HepG2 (cell line): ENCODE results near the gene NDC1. TPM values are rescaled to one million over a fixed set of nuclear protein-coding genes. Genes with fewer than 3 reads are reported as not detected.

Experiments
- ATAC-seq: fragments of 200-7000 bp; cut with Tn5 transposase; 3 replicates; pipeline ENCODE4 v1.9.1; 2020; ENCODE audit warnings: mild to moderate bottlenecking, moderate library complexity
- BruUV-seq: library from RNA; stranded (reverse); fragments of 400-500 nt; replicated peaks from 2 replicates; lab custom pipeline; 2021; lab: Mats Ljungman, UMichigan
- CTCF ChIA-PET: fragments of 300-600 bp; formaldehyde crosslinking; extraction: SDS; loops from one replicate; lab custom pipeline; 2021; ENCODE audit warnings: low total read pairs, inconsistent platforms, low intra/inter-chr PET ratio; lab: Yijun Ruan, JAX
- POLR2A ChIA-PET: fragments of 350-600 bp; sonication (Branson Sonifier 250); formaldehyde crosslinking; loops from one replicate; lab custom pipeline; 2020; ENCODE audit warnings: antibody characterized with exemption, inconsistent platforms; lab: Yijun Ruan, JAX
- DNase-seq: peaks from one replicate; pipeline ENCODE4 v3.0.0-alpha.2; 2015; ENCODE audit warnings: low spot score
- FAIRE-seq: peaks from 3 replicates; lab custom pipeline; 2011; peaks lifted over from hg19 to GRCh38; lab: Jason Lieb, UNC
- H2AFZ ChIP-seq: one replicate; pipeline ENCODE4 v1.6.1; 2011; ENCODE audit warnings: low read length, inconsistent platforms
- H3K27ac ChIP-seq: fragments of 300-600 bp; 3 replicates; pipeline ENCODE4 v1.8.0; 2011; ENCODE audit warnings: mixed run types, mild to moderate bottlenecking, mixed read lengths, low read length, inconsistent platforms; ENCODE audit not compliant: insufficient read depth; ENCODE audit errors: extremely low read length
- H3K27me3 ChIP-seq, 2 experiments: fragments of 200-600 bp in 1 of 2; 2 replicates in 1 of 2; 3 replicates in 1 of 2; pipeline versions ENCODE4 v1.6.0 to v1.8.0; 2011; ENCODE audit warnings: low read length in 2 of 2, mild to moderate bottlenecking in 2 of 2, moderate library complexity in 2 of 2, inconsistent platforms in 1 of 2; ENCODE audit not compliant: insufficient read depth in 2 of 2, control insufficient read depth in 1 of 2
- H3K36me3 ChIP-seq, 2 experiments: fragments of 200-600 bp in 1 of 2; replicated peaks in 1 of 2; 2 replicates in 1 of 2; 3 replicates in 1 of 2; pipeline versions ENCODE4 v1.5.1 to v1.8.0; 2011; ENCODE audit warnings: low read length in 2 of 2, inconsistent platforms in 1 of 2; ENCODE audit not compliant: insufficient read depth in 2 of 2, control insufficient read depth in 1 of 2
- H3K4me1 ChIP-seq: 2 replicates; pipeline ENCODE4 v1.5.1; 2012; ENCODE audit warnings: low read length, inconsistent platforms; ENCODE audit not compliant: insufficient read depth
- H3K4me2 ChIP-seq: 2 replicates; pipeline ENCODE4 v1.6.0; 2011; ENCODE audit warnings: low read depth, low read length, inconsistent platforms
- H3K4me3 ChIP-seq, 3 experiments: fragments of 200-600 bp in 1 of 3; sonication (generic), shearing (Covaris generic) in 1 of 3; replicated peaks in 1 of 3; 2 replicates each; pipeline ENCODE4 v1.5.1; 2011 to 2016; ENCODE audit warnings: low read length in 3 of 3, inconsistent platforms in 2 of 3, low read depth in 2 of 3, mild to moderate bottlenecking in 2 of 3, control low read depth in 1 of 3, mixed read lengths in 1 of 3; ENCODE audit not compliant: insufficient read depth in 1 of 3
- H3K79me2 ChIP-seq: one replicate; pipeline ENCODE4 v1.6.1; 2011; ENCODE audit warnings: low read length, inconsistent platforms; ENCODE audit not compliant: insufficient read depth
- H3K9ac ChIP-seq: 2 replicates; pipeline ENCODE4 v1.6.0; 2011; ENCODE audit warnings: mild to moderate bottlenecking, low read depth, low read length, inconsistent platforms; ENCODE audit not compliant: insufficient read depth
- H3K9me3 ChIP-seq: 2 replicates; pipeline ENCODE4 v1.5.1; 2012; ENCODE audit warnings: mild to moderate bottlenecking, low read length
- H4K20me1 ChIP-seq: 2 replicates; pipeline ENCODE4 v1.6.0; 2011; ENCODE audit warnings: inconsistent platforms, mild to moderate bottlenecking, low read length, moderate library complexity; ENCODE audit not compliant: insufficient read depth
- CTCF ChIP-seq: sonication (generic); formaldehyde crosslinking; IDR thresholded peaks from 2 replicates; pipeline ENCODE4 v1.5.0; 2020; ENCODE audit warnings: mild to moderate bottlenecking, missing genetic modification reagents, moderate library complexity
- GTF3A ChIP-seq: sonication (generic); formaldehyde crosslinking; conservative IDR thresholded peaks from 2 replicates; pipeline ENCODE4 v1.4.0; 2020; ENCODE audit warnings: mild to moderate bottlenecking, missing genetic modification reagents
- KAT7 ChIP-seq: IDR thresholded peaks from 2 replicates; pipeline ENCODE4 v1.6.1; 2018; ENCODE audit warnings: borderline replicate concordance, missing compliant biosample characterization
- STAG1 ChIP-seq: sonication (generic); formaldehyde crosslinking; IDR thresholded peaks from 2 replicates; pipeline ENCODE4 v1.4.0; 2020; ENCODE audit warnings: missing genetic modification reagents
- ZBTB7A ChIP-seq: sonication (generic); formaldehyde crosslinking; IDR thresholded peaks from 2 replicates; pipeline ENCODE4 v1.8.0; 2022; ENCODE audit warnings: mild to moderate bottlenecking, missing genetic modification reagents
- ZNF496 ChIP-seq: sonication (generic); formaldehyde crosslinking; IDR thresholded peaks from 2 replicates; pipeline ENCODE4 v1.8.1; 2023; ENCODE audit warnings: mild to moderate bottlenecking, moderate library complexity, missing genetic modification reagents; ENCODE audit not compliant: insufficient replicate concordance
- ZNF615 ChIP-seq: sonication (generic); formaldehyde crosslinking; IDR thresholded peaks from 2 replicates; pipeline ENCODE4 v1.5.0; 2020; ENCODE audit warnings: mild to moderate bottlenecking, missing genetic modification reagents, borderline replicate concordance
- WGBS: methylation state at CpG from one replicate; pipeline ENCODE4 v1.1.6; 2017; ENCODE audit warnings: low lambda C conversion rate; 5-methylcytosine and 5-hydroxymethylcytosine counted together
- in situ Hi-C: cut with HindIII; loops from 2 replicates; pipeline ENCODE4 v1.10.0; 2017; ENCODE audit warnings: low pct_unique_long_range_greater_than_20kb; ENCODE audit not compliant: extremely low pct_ligation_motif_present
- intact Hi-C: fragments of 100-400 bp; cut with micrococcal nuclease; formaldehyde crosslinking; loops from one replicate; pipeline ENCODE4 v1.10.0; 2022; ENCODE audit not compliant: unreplicated experiment
- polyA plus RNA-seq, 8 experiments: library from polyadenylated mRNA; depleted of rRNA in 3 of 8; stranded (reverse) in 7 of 8; unstranded in 1 of 8; fragments of >200 nt; fragmentation: Illumina TruSeq in 4 of 8; extraction: Trizol in 4 of 8; gene quantifications; 2 replicates each; pipeline versions ENCODE4 v1.2.1 to v1.2.3, GENCODE V29; 2011 to 2016; ENCODE audit warnings: low read depth in 4 of 8, missing spikeins in 1 of 8, mixed read lengths in 1 of 8; ENCODE audit not compliant: insufficient read depth in 1 of 8
- total RNA-seq, 5 experiments: library from RNA; depleted of rRNA; stranded (reverse); fragments of >200 nt; fragmentation: Illumina TruSeq; extraction: Trizol; gene quantifications; 2 replicates each; pipeline ENCODE4 v1.2.3, GENCODE V29; 2016; ENCODE audit warnings: low read depth in 1 of 5

The NDC1 gene
- total and polyA plus RNA-seq, 2 of the 13 experiments (the other 11 are each of a cell fraction or from before 2014, with no cell fraction given), result 38.1 to 50.9 TPM

- H3K27ac ChIP-seq, result no peak overlapping the region
- CTCF ChIA-PET, result no interaction called here
- WGBS, result 63% methylated on average over 1 of the region's 6 CpGs
- peak; percentile 95 for ATAC-seq
- peak; percentile 38 for TF ChIP-seq CTCF (CRISPR knock-in tag)
- TF ChIP-seq STAG1 (CRISPR knock-in tag), result peak; percentile 33
- TF ChIP-seq KAT7 (CRISPR knock-in tag), result no peak
- TF ChIP-seq GTF3A (CRISPR knock-in tag), result no peak
- TF ChIP-seq ZNF496 (CRISPR knock-in tag), result no peak
- no peak for TF ChIP-seq ZNF615 (CRISPR knock-in tag)
- TF ChIP-seq ZBTB7A (CRISPR knock-in tag), result no peak
- TF ChIP-seq, all 625 proteins: peak for 2
- Histone ChIP-seq H3K36me3 (no peaks in the 10 kb centered on the region), H3K9ac (no peak overlapping the region), H4K20me1 (no peaks in the 10 kb centered on the region), H3K4me2 (no peak overlapping the region), H3K4me3 (no peak overlapping the region), H3K9me3 (no peaks in the 10 kb centered on the region), H2AFZ (no peak overlapping the region), H3K4me1 (no peaks in the 10 kb centered on the region), H3K79me2 (no peaks in the 10 kb centered on the region), H3K27me3 (peaks cover 1 to 41% of the 10 kb centered on the region in 2 experiments; a peak in 2 of 5 replicates)
- POLR2A ChIA-PET, result no interaction called here
- DNase-seq (peak; percentile 15), FAIRE-seq (no peak)
- intact Hi-C loops, result no loop called here
- in situ Hi-C loops, result no loop called here
- no TSS peak for BruUV-seq
Measured at GRCh38 chr1:53725238-53725689, 112.8 kb downstream of the NDC1 start.
